ENCODE data around the gene MRPS5. TPM values are rescaled to one million over a fixed set of nuclear protein-coding genes. Genes with fewer than 3 reads are reported as not detected.

MRPS5 gene
- total and polyA plus RNA-seq, 4 experiments from 2014 or later: 43.4 to 70.6 (median 58.5) TPM

DNA sequence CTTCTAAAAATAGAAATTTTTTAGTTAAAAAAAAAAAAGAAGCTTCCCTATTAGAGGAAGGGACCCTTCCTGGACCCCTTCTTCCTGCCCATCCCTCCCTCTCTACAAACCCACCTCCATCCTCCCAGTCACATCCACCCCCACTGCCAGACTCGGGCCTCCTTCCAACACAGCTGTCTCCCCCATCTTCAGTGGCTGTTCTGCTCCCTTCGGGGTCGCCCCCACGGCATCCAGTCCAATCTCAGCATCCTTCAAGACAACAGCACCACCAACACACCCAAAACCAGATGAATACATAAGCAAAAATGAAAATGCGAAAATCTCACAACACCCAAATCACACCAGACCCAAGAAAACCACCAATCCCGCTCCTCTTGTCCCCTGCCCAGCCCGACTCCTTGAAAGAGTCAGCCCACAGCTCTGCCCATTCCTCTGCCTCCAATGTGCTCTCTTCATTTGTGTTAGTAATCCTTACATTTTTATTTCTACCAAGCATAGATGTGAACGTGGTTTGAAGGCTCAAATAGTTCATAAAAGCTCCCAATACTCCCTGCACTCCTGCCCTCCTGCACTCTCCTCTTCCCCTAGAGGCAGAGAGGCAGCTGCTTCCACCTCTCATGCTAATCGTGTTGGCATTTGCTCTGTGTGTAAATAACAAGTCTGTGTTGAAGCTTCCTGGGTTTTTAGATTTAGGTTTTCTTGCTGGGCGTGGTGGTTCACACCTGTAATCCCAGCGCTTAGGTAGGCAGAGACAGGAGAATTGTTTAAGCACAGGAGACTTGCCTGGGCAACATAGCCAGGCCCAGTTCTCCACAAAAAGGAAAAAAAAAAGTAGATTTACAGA is 59.1 kb downstream of the MRPS5 start:
- ChIA-PET POLR2A (ENCODE audit: partially characterized antibody) (interaction anchor here (0.5 to 17.6 kb wide), 12 partner anchors 9 to 103 kb away, joined by 3 to 225 read pairs (median 4); partner anchors contain the start of genes MAL, MRPS5 and ZNF514), CTCF (ENCODE audit: partially characterized antibody) (interaction anchor here (1.3 to 9.8 kb wide), 7 partner anchors 9 to 76 kb away, joined by 3 to 153 read pairs (median 8); partner anchors contain the start of gene MAL)
- no peaks in the 10 kb centered on the region for H3K27me3 ChIP-seq (ENCODE audit: insufficient read depth, low read length)
- Mint-ChIP-seq H3K9me3 (no peaks in the 10 kb centered on the region), H3K27ac (peak overlapping the region; percentile 54 to 96 (median 89)), H3K36me3 (no peaks in the 10 kb centered on the region), H3K4me1 (peaks cover 17 to 37% (median 29%) of the 10 kb centered on the region in 4 donors), H3K4me3 (peak overlapping the region; percentile 37 to 79 (median 64)), H3K27me3 (no peaks in the 10 kb centered on the region)
- no peaks in the 10 kb centered on the region for H3K9me3 ChIP-seq (ENCODE audit: control insufficient read depth in 1 of 2, low read length in 2 of 2)
- no peak overlapping the region for H3K4me3 ChIP-seq (ENCODE audit: low read length in 2 of 2)
- no peaks in the 10 kb centered on the region for H3K36me3 ChIP-seq (ENCODE audit: insufficient read depth, low read length)
- peaks cover 30% of the 10 kb centered on the region for H3K4me1 ChIP-seq (ENCODE audit: insufficient read depth, low read length)
- intact Hi-C loops (cut with micrococcal nuclease): loop anchor here (2.0 kb wide), 1 partner anchor 14 kb away; no protein-coding TSS in a partner anchor
- peak overlapping the region; percentile 12 for H3K27ac ChIP-seq (ENCODE audit: low read depth, low read length)
- DNase-seq: no peak

DNA sequence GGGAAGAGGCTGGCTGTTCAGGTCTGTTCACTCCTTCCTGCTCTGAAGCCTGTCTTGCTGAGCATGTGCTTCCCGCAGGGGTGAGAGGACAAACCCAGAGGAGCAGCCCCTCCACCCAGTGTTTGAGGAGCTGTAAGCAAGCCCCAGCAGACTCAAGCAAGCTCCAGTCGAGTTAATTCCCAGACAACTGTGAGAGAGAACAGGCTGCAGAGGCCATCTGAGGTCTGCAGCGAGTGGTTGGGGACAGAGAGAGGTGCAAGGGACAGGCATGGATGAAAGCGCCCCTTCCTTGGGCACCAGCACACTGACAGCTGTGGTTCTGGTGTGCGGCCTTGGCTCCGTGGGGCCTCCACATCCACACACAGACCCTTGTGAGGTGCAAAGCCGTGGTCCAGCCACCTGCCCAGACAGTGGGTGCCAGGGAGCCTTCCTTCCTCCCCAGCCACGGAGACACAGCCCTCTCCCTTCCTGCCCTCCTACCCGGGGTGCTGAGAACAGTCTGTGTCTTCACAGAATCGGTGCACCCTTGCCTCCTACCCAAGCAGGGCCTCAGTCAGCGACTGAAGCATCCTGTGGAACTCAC is 59.9 kb downstream of the MRPS5 start:
- H3K4me3 ChIP-seq (ENCODE audit: low read length in 2 of 2): no peak overlapping the region
- H3K36me3 ChIP-seq (ENCODE audit: insufficient read depth, low read length): no peaks in the 10 kb centered on the region
- POLR2A ChIA-PET (ENCODE audit: partially characterized antibody): interaction anchor here (0.5 to 17.6 kb wide), 9 partner anchors 8 to 60 kb away, joined by 3 to 225 read pairs (median 4); partner anchors contain the start of genes MAL and MRPS5
- H3K9me3 ChIP-seq (ENCODE audit: control insufficient read depth in 1 of 2, low read length in 2 of 2): no peaks in the 10 kb centered on the region
- Mint-ChIP-seq H3K27me3 (no peaks in the 10 kb centered on the region), H3K4me3 (peak overlapping the region in 5 of 8 donors; percentile 12 to 75 (median 30)), H3K4me1 (peaks cover 17 to 41% (median 31%) of the 10 kb centered on the region in 4 donors), H3K27ac (peak overlapping the region; percentile 37 to 90 (median 69)), H3K9me3 (no peaks in the 10 kb centered on the region), H3K36me3 (no peaks in the 10 kb centered on the region)
- CTCF ChIA-PET (ENCODE audit: partially characterized antibody): interaction anchor here (1.5 to 9.8 kb wide), 6 partner anchors 8 to 75 kb away, joined by 3 to 153 read pairs (median 16); partner anchors contain the start of gene MAL
- intact Hi-C loops (cut with micrococcal nuclease): loop anchor here (2.0 kb wide), 1 partner anchor 15 kb away; no protein-coding TSS in a partner anchor
- no peak for DNase-seq
- H3K27ac ChIP-seq (ENCODE audit: low read depth, low read length): no peak overlapping the region
- H3K27me3 ChIP-seq (ENCODE audit: insufficient read depth, low read length): no peaks in the 10 kb centered on the region
- H3K4me1 ChIP-seq (ENCODE audit: insufficient read depth, low read length): peaks cover 32% of the 10 kb centered on the region

DNA sequence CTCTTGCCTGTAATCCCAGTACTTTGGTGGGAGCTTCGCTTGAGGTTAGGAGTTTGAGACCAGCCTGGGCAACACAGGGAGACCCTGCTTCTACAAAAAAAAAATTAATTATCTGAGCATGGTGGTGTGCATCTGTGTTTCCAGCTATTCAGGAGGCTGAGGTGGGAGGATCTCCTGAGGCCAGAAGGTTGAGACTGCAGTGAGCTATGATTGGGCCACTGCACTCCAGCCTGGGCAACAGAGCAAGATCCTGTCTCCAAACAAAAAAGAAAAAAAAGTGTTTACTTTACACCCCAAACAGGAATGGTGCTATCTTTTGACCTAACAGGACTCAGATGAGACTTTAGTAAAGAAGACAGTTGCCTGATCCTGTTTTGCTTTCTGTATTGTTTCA is 60.5 kb downstream of the MRPS5 start:
- Histone ChIP-seq H3K27me3 (ENCODE audit: insufficient read depth, low read length) (no peaks in the 10 kb centered on the region), H3K9me3 (ENCODE audit: control insufficient read depth in 1 of 2, low read length in 2 of 2) (no peaks in the 10 kb centered on the region), H3K4me3 (ENCODE audit: low read length in 2 of 2) (no peak overlapping the region), H3K27ac (ENCODE audit: low read depth, low read length) (no peak overlapping the region), H3K36me3 (ENCODE audit: insufficient read depth, low read length) (no peaks in the 10 kb centered on the region), H3K4me1 (ENCODE audit: insufficient read depth, low read length) (peaks cover 38% of the 10 kb centered on the region)
- Mint-ChIP-seq H3K36me3 (no peaks in the 10 kb centered on the region), H3K4me1 (peaks cover 18 to 46% (median 35%) of the 10 kb centered on the region in 4 donors), H3K27ac (peak overlapping the region in 4 of 7 donors; percentile 13 to 74 (median 60)), H3K27me3 (no peaks in the 10 kb centered on the region), H3K9me3 (no peaks in the 10 kb centered on the region), H3K4me3 (peak overlapping the region in 1 of 8 donors; percentile 12)
- intact Hi-C loops (cut with micrococcal nuclease): no loop called here
- ChIA-PET CTCF (ENCODE audit: partially characterized antibody) (interaction anchor here (2.5 to 9.8 kb wide), 4 partner anchors 8 to 54 kb away, joined by 8 to 153 read pairs (median 40); partner anchors contain the start of gene MAL), POLR2A (ENCODE audit: partially characterized antibody) (interaction anchor here (0.6 to 17.6 kb wide), 5 partner anchors 8 to 39 kb away, joined by 3 to 225 read pairs (median 4); no protein-coding TSS in a partner anchor)
- no peak for DNase-seq

DNA sequence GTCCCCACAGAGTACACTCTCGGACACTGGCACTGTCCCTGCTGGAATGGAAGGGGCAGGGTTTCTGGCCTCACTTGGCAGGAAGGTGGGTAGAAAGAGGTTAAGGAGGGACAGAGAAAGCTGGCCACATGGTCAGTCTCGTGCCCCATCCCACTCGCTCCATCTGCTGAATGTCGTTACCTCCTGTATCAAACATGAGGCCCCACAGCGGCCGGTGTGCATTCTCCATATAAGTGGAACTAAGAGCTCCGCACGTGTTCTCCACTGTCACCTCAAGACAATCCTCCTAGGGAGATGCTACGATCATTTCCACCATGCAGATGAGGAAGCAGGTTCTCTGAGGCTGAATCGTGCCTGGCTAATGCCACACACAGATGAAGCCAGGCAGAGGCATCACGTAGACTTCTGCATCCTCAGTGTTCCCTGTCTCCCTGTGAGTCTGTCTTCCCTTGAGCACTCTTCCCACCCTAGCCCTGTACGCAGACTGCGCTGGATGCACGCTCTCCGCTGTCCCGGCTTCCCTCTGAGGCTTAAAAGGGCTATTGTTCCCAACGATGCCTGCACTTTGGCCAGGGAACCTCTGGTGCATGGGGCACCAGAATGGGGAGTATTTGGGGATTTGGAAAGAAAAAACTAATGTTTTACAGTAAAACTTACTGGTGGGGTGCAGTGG is 61.0 kb downstream of the MRPS5 start:
- H3K4me1 ChIP-seq (ENCODE audit: insufficient read depth, low read length): peaks cover 43% of the 10 kb centered on the region
- no peak overlapping the region for H3K4me3 Mint-ChIP-seq
- no peaks in the 10 kb centered on the region for H3K9me3 ChIP-seq (ENCODE audit: control insufficient read depth in 1 of 2, low read length in 2 of 2)
- H3K36me3 ChIP-seq (ENCODE audit: insufficient read depth, low read length): no peaks in the 10 kb centered on the region
- intact Hi-C loops (cut with micrococcal nuclease): no loop called here
- peaks cover 23 to 52% (median 41%) of the 10 kb centered on the region in 4 donors for H3K4me1 Mint-ChIP-seq
- no peaks in the 10 kb centered on the region for H3K27me3 Mint-ChIP-seq
- POLR2A ChIA-PET (ENCODE audit: partially characterized antibody): interaction anchor here (0.8 to 17.6 kb wide), 3 partner anchors 16 to 38 kb away, joined by 3 to 225 read pairs (median 4); no protein-coding TSS in a partner anchor
- no peak for DNase-seq
- no peaks in the 10 kb centered on the region for H3K27me3 ChIP-seq (ENCODE audit: insufficient read depth, low read length)
- H3K9me3 Mint-ChIP-seq: no peaks in the 10 kb centered on the region
- peak overlapping the region in 2 of 7 donors; percentile 72 to 74 for H3K27ac Mint-ChIP-seq
- no peak overlapping the region for H3K4me3 ChIP-seq (ENCODE audit: low read length in 2 of 2)
- no peaks in the 10 kb centered on the region for H3K36me3 Mint-ChIP-seq
- H3K27ac ChIP-seq (ENCODE audit: low read depth, low read length): no peak overlapping the region
- CTCF ChIA-PET (ENCODE audit: partially characterized antibody): interaction anchor here (6.8 to 9.8 kb wide), 2 partner anchors 17 to 36 kb away, joined by 56 to 153 read pairs; partner anchors contain the start of gene MAL

DNA sequence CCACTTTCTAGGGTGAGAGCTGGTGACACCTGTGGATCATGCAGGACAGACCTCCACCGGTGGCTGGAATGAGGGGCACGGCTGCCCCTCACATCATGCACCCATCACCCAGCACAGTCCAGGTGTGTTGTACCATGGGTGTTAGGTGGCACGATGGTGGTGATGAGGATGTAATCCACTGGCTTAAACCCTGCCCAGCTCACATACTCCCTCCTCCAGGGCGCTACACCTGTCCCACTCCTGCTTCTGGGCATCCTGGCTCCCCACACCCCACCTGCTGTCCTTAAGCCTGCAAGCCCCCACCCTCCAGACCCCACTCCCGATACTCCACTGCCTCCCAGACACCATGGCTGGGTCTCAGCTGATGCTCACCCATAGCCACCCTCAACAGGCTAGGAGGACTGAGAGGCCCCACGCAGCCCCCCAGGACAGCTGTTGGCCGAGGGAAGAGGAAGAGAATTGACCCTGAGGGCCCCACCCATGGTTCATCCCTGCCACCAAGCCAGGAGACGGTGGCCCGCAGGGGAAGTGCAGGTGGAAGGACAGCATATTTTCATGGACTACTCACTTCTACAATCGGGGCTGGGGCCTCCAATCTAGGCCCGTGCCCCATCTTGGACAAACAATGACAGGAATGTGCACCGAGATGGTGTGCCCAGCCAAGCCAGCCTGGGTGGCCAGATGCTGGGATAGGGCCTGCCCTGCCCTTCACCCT is 61.8 kb downstream of the MRPS5 start:
- Histone ChIP-seq H3K36me3 (ENCODE audit: insufficient read depth, low read length) (no peaks in the 10 kb centered on the region), H3K9me3 (ENCODE audit: control insufficient read depth in 1 of 2, low read length in 2 of 2) (no peaks in the 10 kb centered on the region), H3K27me3 (ENCODE audit: insufficient read depth, low read length) (no peaks in the 10 kb centered on the region), H3K4me1 (ENCODE audit: insufficient read depth, low read length) (peaks cover 51% of the 10 kb centered on the region), H3K4me3 (ENCODE audit: low read length in 2 of 2) (no peak overlapping the region), H3K27ac (ENCODE audit: low read depth, low read length) (no peak overlapping the region)
- Mint-ChIP-seq H3K9me3 (no peaks in the 10 kb centered on the region), H3K27ac (peak overlapping the region in 1 of 7 donors; percentile 22), H3K27me3 (no peaks in the 10 kb centered on the region), H3K4me1 (peaks cover 30 to 59% (median 48%) of the 10 kb centered on the region in 4 donors), H3K4me3 (no peak overlapping the region), H3K36me3 (no peaks in the 10 kb centered on the region)
- ChIA-PET CTCF (ENCODE audit: partially characterized antibody) (interaction anchor here (1.6 to 8.2 kb wide), 2 partner anchors 16 to 36 kb away, joined by 8 to 61 read pairs; no protein-coding TSS in a partner anchor), POLR2A (ENCODE audit: partially characterized antibody) (interaction anchor here (17.6 kb wide), 1 partner anchor 17 kb away, joined by 225 read pairs; no protein-coding TSS in a partner anchor)
- no peak for DNase-seq
- intact Hi-C loops (cut with micrococcal nuclease): no loop called here

DNA sequence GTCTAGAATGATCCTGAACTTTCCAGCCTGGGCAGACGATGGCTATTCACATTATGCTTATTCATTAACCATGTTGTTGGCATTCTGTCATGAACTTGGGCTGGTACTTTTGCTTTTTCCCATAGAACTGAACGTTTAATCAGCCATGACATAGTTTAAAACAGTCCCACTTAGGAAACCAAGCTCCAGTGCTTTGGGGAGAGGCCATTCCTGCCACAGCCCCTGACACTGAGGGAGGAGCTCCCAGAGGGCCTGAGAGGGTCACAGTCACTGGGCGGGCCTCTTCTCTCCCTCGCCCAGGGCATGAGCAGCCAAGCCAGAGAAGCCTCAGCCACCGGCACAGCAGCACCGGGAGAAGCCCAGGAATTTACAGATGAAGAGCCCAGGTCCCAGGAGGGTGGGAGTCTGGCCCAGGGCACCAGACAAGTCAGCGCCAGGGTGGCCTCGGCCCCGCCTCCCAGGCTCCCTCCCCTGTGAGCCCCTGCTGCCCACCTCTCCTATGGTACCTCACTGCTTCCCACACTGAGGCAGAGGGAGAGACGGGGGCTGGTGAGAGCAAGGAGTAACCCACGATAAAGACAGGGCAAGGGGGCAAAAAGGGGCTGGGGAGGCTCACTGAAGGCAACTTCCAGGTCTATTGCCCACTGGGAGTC is 62.5 kb downstream of the MRPS5 start:
- Histone ChIP-seq H3K27me3 (ENCODE audit: insufficient read depth, low read length) (no peaks in the 10 kb centered on the region), H3K27ac (ENCODE audit: low read depth, low read length) (no peak overlapping the region), H3K4me3 (ENCODE audit: low read length in 2 of 2) (no peak overlapping the region), H3K36me3 (ENCODE audit: insufficient read depth, low read length) (no peaks in the 10 kb centered on the region), H3K4me1 (ENCODE audit: insufficient read depth, low read length) (peaks cover 58% of the 10 kb centered on the region), H3K9me3 (ENCODE audit: control insufficient read depth in 1 of 2, low read length in 2 of 2) (no peaks in the 10 kb centered on the region)
- Mint-ChIP-seq H3K36me3 (peaks cover 2 to 3% of the 10 kb centered on the region in 2 donors), H3K27ac (peak overlapping the region in 2 of 7 donors; percentile 9 to 23), H3K27me3 (no peaks in the 10 kb centered on the region), H3K4me1 (peaks cover 33 to 66% (median 51%) of the 10 kb centered on the region in 4 donors), H3K4me3 (no peak overlapping the region), H3K9me3 (no peaks in the 10 kb centered on the region)
- no peak for DNase-seq
- intact Hi-C loops (cut with micrococcal nuclease): no loop called here
- ChIA-PET CTCF (ENCODE audit: partially characterized antibody) (interaction anchor here (1.0 to 8.2 kb wide), 3 partner anchors 17 to 36 kb away, joined by 5 to 61 read pairs (median 8); no protein-coding TSS in a partner anchor), POLR2A (ENCODE audit: partially characterized antibody) (interaction anchor here (17.6 kb wide), 1 partner anchor 17 kb away, joined by 225 read pairs; no protein-coding TSS in a partner anchor)
